Neural cell (in vitro differentiated cells): ENCODE measurements around the gene UQCR11. TPM values are rescaled to one million over a fixed set of nuclear protein-coding genes. Genes with fewer than 3 reads are reported as not detected.

Source experiments
- H2AFZ ChIP-seq: fragments of 200-600, 300-800 bp; sonication (generic), shearing (Covaris generic); 2 replicates; pipeline ENCODE4 v1.6.0; 2014; ENCODE audit warnings: low read depth, mild to moderate bottlenecking, antibody characterized with exemption, low read length, moderate library complexity
- H3F3A ChIP-seq: fragments of 200-600 bp; shearing (Covaris generic); 2 replicates; pipeline ENCODE4 v1.6.1; 2016; ENCODE audit warnings: mild to moderate bottlenecking, moderate library complexity, mixed read lengths, antibody characterized with exemption, low read length; ENCODE audit not compliant: insufficient read depth, poor library complexity, severe bottlenecking
- H3K27ac ChIP-seq: fragments of 200-600, 300-800 bp; sonication (generic), shearing (Covaris generic); 2 replicates; pipeline ENCODE4 v1.5.1; 2014; ENCODE audit warnings: mild to moderate bottlenecking, low read length, moderate library complexity
- H3K27me3 ChIP-seq: fragments of 300-800, 200-600 bp; sonication (generic), shearing (Covaris generic); 2 replicates; pipeline ENCODE4 v1.6.0; 2014; ENCODE audit warnings: mild to moderate bottlenecking, low read depth, low read length, moderate library complexity; ENCODE audit not compliant: insufficient read depth
- H3K36me3 ChIP-seq: fragments of 300-800, 200-600 bp; sonication (generic), shearing (Covaris generic); 2 replicates; pipeline ENCODE4 v1.5.1; 2014; ENCODE audit warnings: mild to moderate bottlenecking, antibody characterized with exemption, low read length, moderate library complexity; ENCODE audit not compliant: insufficient read depth
- H3K4me2 ChIP-seq: fragments of 300-800, 200-600 bp; sonication (generic), shearing (Covaris generic); 2 replicates; pipeline ENCODE4 v1.6.0; 2014; ENCODE audit warnings: mild to moderate bottlenecking, low read length
- H3K4me3 ChIP-seq: fragments of 300-800, 200-600 bp; sonication (generic), shearing (Covaris generic); 2 replicates; pipeline ENCODE4 v1.5.1; 2014; ENCODE audit warnings: mild to moderate bottlenecking, low read length, moderate library complexity
- H3K79me2 ChIP-seq: fragments of 200-600 bp; shearing (Covaris generic); replicated peaks from 2 replicates; pipeline ENCODE4 v1.6.0; 2014; ENCODE audit warnings: mild to moderate bottlenecking, low read length, moderate library complexity; ENCODE audit not compliant: insufficient read depth
- H3K9ac ChIP-seq: fragments of 300-800, 200-600 bp; sonication (generic), shearing (Covaris generic); 2 replicates; pipeline ENCODE4 v1.6.1; 2016; ENCODE audit warnings: mild to moderate bottlenecking, low read length, mixed read lengths
- H3K9me2 ChIP-seq: fragments of 200-600 bp; shearing (Covaris generic); 2 replicates; pipeline ENCODE4 v1.6.1; 2016; ENCODE audit warnings: mild to moderate bottlenecking, low read length, mixed read lengths; ENCODE audit not compliant: insufficient read depth
- H3K9me3 ChIP-seq: fragments of 200-600, 300-800 bp; sonication (generic), shearing (Covaris generic); 2 replicates; pipeline ENCODE4 v1.6.1; 2016; ENCODE audit warnings: mild to moderate bottlenecking, mixed run types, low read length, moderate library complexity, mixed read lengths
- H4K20me1 ChIP-seq: fragments of 200-600 bp; shearing (Covaris generic); 2 replicates; pipeline ENCODE4 v1.6.1; 2016; ENCODE audit warnings: mild to moderate bottlenecking, mixed run types; ENCODE audit not compliant: insufficient read depth
- EP300 ChIP-seq: fragments of 450-650 bp; conservative IDR thresholded peaks from 2 replicates; pipeline ENCODE4 v1.6.1; 2014; ENCODE audit warnings: antibody characterized with exemption, mild to moderate bottlenecking, moderate library complexity; ENCODE audit not compliant: poor library complexity, severe bottlenecking
- EZH2 ChIP-seq: fragments of 200-600, 300-800 bp; shearing (Covaris generic), sonication (generic); IDR thresholded peaks from 2 replicates; pipeline ENCODE4 v1.6.1; 2014; ENCODE audit warnings: antibody characterized with exemption, low read length, borderline replicate concordance, mild to moderate bottlenecking; ENCODE audit not compliant: insufficient read depth, poor library complexity, severe bottlenecking
- MXI1 ChIP-seq: fragments of 450-650 bp; conservative IDR thresholded peaks from 2 replicates; pipeline ENCODE4 v1.6.1; 2014; ENCODE audit warnings: antibody characterized with exemption, mild to moderate bottlenecking; ENCODE audit not compliant: poor library complexity, severe bottlenecking
- POLR2AphosphoS5 ChIP-seq: IDR thresholded peaks from 2 replicates; pipeline ENCODE4 v1.6.1; 2012
- RAD21 ChIP-seq: fragments of 450-650 bp; conservative IDR thresholded peaks from 2 replicates; pipeline ENCODE4 v1.6.1; 2014; ENCODE audit warnings: antibody characterized with exemption, mild to moderate bottlenecking, moderate library complexity
- SMC3 ChIP-seq: fragments of 450-650 bp; conservative IDR thresholded peaks from 2 replicates; pipeline ENCODE4 v1.6.1; 2014; ENCODE audit warnings: antibody characterized with exemption, mild to moderate bottlenecking, moderate library complexity; ENCODE audit not compliant: poor library complexity
- TAF1 ChIP-seq: IDR thresholded peaks from 2 replicates; pipeline ENCODE4 v1.6.1; 2012; ENCODE audit warnings: low read depth
- polyA plus RNA-seq: library from polyadenylated mRNA; depleted of rRNA; stranded (reverse); fragments of >200 nt; gene quantifications from 2 replicates; pipeline ENCODE4 v1.2.3, GENCODE V29; 2014
- TF ChIP-seq, protein P1 (sequence below): IDR thresholded peaks from 2 replicates; pipeline ENCODE4 v1.6.1; 2012; ENCODE audit warnings: borderline replicate concordance
- TF ChIP-seq, protein P2 (sequence below): fragments of 450-650 bp; IDR thresholded peaks from 2 replicates; pipeline ENCODE4 v1.5.1; 2014; ENCODE audit warnings: antibody characterized with exemption, mild to moderate bottlenecking, moderate library complexity; ENCODE audit not compliant: poor library complexity, severe bottlenecking

UQCR11 gene
- polyA plus RNA-seq, 1 donor from 2014 or later: 204 TPM

DNA sequence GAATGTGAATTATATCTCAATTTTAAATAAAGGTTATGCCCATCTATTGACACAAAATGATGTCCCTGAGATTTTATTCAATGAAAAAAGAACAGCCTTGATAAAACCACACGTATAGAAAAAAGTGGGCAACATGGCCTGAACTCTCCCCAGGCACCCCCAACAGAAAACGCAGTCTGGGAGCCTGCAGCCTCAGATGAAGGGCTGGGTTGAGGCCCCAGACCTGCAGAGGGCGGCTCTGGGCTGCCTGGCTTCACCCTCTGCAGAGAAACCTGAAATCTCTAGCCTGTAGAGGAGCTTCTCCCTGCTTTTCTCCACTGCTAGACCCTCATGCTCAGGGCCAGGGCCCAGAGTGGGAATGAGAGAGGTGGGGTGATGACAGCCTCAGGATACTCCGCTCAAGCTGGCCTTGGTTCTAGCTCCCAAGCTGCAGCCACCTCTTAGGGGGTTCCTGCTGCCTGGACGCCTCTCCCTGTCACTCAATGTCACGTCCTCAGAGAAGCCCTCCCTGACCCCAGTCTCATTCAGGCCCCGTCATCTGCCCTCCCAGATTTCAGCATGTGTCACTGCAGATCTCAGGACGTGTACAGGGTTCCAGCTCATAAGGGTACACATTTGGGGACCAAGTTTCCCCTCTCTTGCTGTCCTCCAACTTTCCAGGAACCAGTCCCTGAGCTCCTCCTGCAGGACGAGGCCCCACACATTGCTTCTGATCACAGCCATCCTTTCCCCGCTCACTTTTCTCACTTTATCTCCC, 14.4 kb downstream of the UQCR11 start:
- Histone ChIP-seq H3K9me3 (no peaks in the 10 kb centered on the region), H3K9ac (peak overlapping the region; percentile 98), H3K27me3 (no peaks in the 10 kb centered on the region), H3K79me2 (peaks cover 50% of the 10 kb centered on the region), H3K27ac (peak overlapping the region; percentile 94), H2AFZ (no peak overlapping the region), H3K4me3 (peak overlapping the region; percentile 96), H4K20me1 (no peaks in the 10 kb centered on the region), H3K4me2 (peak overlapping the region; percentile 88), H3K9me2 (no peaks in the 10 kb centered on the region), H3K36me3 (no peaks in the 10 kb centered on the region), H3F3A (no peaks in the 10 kb centered on the region)
- TF ChIP-seq MXI1 (no peak), TAF1 (no peak), SMC3 (no peak), EP300 (no peak), EZH2 (no peak), POLR2AphosphoS5 (no peak), RAD21 (no peak)
- TF ChIP-seq, protein P1, sequence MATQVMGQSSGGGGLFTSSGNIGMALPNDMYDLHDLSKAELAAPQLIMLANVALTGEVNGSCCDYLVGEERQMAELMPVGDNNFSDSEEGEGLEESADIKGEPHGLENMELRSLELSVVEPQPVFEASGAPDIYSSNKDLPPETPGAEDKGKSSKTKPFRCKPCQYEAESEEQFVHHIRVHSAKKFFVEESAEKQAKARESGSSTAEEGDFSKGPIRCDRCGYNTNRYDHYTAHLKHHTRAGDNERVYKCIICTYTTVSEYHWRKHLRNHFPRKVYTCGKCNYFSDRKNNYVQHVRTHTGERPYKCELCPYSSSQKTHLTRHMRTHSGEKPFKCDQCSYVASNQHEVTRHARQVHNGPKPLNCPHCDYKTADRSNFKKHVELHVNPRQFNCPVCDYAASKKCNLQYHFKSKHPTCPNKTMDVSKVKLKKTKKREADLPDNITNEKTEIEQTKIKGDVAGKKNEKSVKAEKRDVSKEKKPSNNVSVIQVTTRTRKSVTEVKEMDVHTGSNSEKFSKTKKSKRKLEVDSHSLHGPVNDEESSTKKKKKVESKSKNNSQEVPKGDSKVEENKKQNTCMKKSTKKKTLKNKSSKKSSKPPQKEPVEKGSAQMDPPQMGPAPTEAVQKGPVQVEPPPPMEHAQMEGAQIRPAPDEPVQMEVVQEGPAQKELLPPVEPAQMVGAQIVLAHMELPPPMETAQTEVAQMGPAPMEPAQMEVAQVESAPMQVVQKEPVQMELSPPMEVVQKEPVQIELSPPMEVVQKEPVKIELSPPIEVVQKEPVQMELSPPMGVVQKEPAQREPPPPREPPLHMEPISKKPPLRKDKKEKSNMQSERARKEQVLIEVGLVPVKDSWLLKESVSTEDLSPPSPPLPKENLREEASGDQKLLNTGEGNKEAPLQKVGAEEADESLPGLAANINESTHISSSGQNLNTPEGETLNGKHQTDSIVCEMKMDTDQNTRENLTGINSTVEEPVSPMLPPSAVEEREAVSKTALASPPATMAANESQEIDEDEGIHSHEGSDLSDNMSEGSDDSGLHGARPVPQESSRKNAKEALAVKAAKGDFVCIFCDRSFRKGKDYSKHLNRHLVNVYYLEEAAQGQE: no peak
- TF ChIP-seq, protein P2, sequence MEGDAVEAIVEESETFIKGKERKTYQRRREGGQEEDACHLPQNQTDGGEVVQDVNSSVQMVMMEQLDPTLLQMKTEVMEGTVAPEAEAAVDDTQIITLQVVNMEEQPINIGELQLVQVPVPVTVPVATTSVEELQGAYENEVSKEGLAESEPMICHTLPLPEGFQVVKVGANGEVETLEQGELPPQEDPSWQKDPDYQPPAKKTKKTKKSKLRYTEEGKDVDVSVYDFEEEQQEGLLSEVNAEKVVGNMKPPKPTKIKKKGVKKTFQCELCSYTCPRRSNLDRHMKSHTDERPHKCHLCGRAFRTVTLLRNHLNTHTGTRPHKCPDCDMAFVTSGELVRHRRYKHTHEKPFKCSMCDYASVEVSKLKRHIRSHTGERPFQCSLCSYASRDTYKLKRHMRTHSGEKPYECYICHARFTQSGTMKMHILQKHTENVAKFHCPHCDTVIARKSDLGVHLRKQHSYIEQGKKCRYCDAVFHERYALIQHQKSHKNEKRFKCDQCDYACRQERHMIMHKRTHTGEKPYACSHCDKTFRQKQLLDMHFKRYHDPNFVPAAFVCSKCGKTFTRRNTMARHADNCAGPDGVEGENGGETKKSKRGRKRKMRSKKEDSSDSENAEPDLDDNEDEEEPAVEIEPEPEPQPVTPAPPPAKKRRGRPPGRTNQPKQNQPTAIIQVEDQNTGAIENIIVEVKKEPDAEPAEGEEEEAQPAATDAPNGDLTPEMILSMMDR: no peak

DNA sequence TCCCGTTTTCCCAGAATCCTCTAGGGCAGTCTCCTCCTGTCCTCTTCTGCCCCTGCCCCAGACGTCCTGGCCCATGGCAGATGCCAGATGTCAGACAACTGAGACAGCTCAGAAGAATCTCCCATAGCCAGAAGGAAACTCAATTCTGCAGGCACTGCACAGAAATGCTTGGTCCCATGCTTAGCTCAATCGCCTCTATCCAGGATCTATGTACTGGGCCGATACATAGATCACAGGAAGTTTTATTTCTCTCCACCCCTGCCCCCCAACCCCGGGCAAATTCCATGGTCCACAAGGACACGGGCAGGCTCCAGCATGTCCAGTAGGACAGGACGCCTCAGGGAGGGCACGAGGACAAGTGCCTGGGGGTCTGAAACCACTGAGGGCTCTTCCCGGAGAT, 17.4 kb downstream of the UQCR11 start:
- H3K79me2 ChIP-seq: peaks cover 54% of the 10 kb centered on the region

More for the DNA sequence above, 17.4 kb downstream of the UQCR11 start:
- H3K27me3 ChIP-seq: no peaks in the 10 kb centered on the region
- no peak overlapping the region for H3K27ac ChIP-seq
- H3K36me3 ChIP-seq: no peaks in the 10 kb centered on the region
- no peak overlapping the region for H3K4me2 ChIP-seq
- H3K9ac ChIP-seq: no peak overlapping the region
- no peaks in the 10 kb centered on the region for H3K9me2 ChIP-seq
- no peak overlapping the region for H3K4me3 ChIP-seq
- no peaks in the 10 kb centered on the region for H3F3A ChIP-seq
- H4K20me1 ChIP-seq: no peaks in the 10 kb centered on the region
- H3K9me3 ChIP-seq: no peaks in the 10 kb centered on the region
- no peak for TF ChIP-seq MXI1
- no peak for TF ChIP-seq RAD21
- TF ChIP-seq POLR2AphosphoS5: no peak
- TF ChIP-seq, protein P1: no peak
- no peak for TF ChIP-seq TAF1
- TF ChIP-seq SMC3: no peak
- TF ChIP-seq, protein P2: no peak
- no peak for TF ChIP-seq EZH2
- no peak for TF ChIP-seq EP300
- no peak overlapping the region for H2AFZ ChIP-seq
